ENCODE measurements around the gene DCTN2.

GRCh38 chr12:57541001-57541400 is 6.0 kb downstream of the DCTN2 start:
- TF ChIP-seq JUND (IDR thresholded peaks at IDR 0.05) (no peak), REST (IDR thresholded peaks at IDR 0.05) (no peak), RXRA (IDR thresholded peaks at IDR 0.05) (no peak), NR2F2 (IDR thresholded peaks at IDR 0.05) (no peak), YY1 (IDR thresholded peaks at IDR 0.05) (no peak), RAD21 (IDR thresholded peaks at IDR 0.05) (no peak), TAF1 (conservative IDR thresholded peaks at IDR 0.05) (no peak), ZBTB33 (IDR thresholded peaks at IDR 0.05) (no peak), ATF3 (IDR thresholded peaks at IDR 0.05) (no peak), EGR1 (IDR thresholded peaks at IDR 0.05; ENCODE audit: low read depth in 2 of 2) (no peak), SP1 (IDR thresholded peaks at IDR 0.05) (no peak)
- TF ChIP-seq, protein P1, sequence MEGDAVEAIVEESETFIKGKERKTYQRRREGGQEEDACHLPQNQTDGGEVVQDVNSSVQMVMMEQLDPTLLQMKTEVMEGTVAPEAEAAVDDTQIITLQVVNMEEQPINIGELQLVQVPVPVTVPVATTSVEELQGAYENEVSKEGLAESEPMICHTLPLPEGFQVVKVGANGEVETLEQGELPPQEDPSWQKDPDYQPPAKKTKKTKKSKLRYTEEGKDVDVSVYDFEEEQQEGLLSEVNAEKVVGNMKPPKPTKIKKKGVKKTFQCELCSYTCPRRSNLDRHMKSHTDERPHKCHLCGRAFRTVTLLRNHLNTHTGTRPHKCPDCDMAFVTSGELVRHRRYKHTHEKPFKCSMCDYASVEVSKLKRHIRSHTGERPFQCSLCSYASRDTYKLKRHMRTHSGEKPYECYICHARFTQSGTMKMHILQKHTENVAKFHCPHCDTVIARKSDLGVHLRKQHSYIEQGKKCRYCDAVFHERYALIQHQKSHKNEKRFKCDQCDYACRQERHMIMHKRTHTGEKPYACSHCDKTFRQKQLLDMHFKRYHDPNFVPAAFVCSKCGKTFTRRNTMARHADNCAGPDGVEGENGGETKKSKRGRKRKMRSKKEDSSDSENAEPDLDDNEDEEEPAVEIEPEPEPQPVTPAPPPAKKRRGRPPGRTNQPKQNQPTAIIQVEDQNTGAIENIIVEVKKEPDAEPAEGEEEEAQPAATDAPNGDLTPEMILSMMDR (IDR thresholded peaks at IDR 0.05; ENCODE audit: low read depth, low read length, missing input control): no peak
